OCI-LY1 (cell line): Measurements from ENCODE around the gene QTRT2.

Experiments
- H2AFZ ChIP-seq: fragments of 200-600 bp; sonication (generic), shearing (Covaris generic); 2 replicates; pipeline ENCODE4 v1.6.0; 2014; ENCODE audit warnings: antibody characterized with exemption, mild to moderate bottlenecking, low read length
- H3F3A ChIP-seq: fragments of 200-600 bp; sonication (generic), shearing (Covaris generic); 2 replicates; pipeline ENCODE4 v1.6.0; 2014; ENCODE audit warnings: mild to moderate bottlenecking, antibody characterized with exemption, low read length, moderate library complexity; ENCODE audit not compliant: insufficient read depth
- H3K27ac ChIP-seq: fragments of 200-600 bp; sonication (generic); 2 replicates; pipeline ENCODE4 v1.5.1; 2014; ENCODE audit warnings: low read length, mixed run types, mild to moderate bottlenecking, low read depth; ENCODE audit not compliant: poor library complexity, severe bottlenecking
- H3K27me3 ChIP-seq: fragments of 200-600 bp; sonication (generic); 2 replicates; pipeline ENCODE4 v1.6.0; 2014; ENCODE audit warnings: antibody characterized with exemption, mild to moderate bottlenecking, low read length, moderate library complexity; ENCODE audit not compliant: insufficient read depth
- H3K36me3 ChIP-seq: fragments of 200-600 bp; sonication (generic); 2 replicates; pipeline ENCODE4 v1.6.1; 2014; ENCODE audit warnings: mild to moderate bottlenecking, antibody characterized with exemption, low read length, moderate library complexity, mixed read lengths; ENCODE audit not compliant: insufficient read depth
- H3K4me1 ChIP-seq: fragments of 200-600 bp; sonication (generic); 2 replicates; pipeline ENCODE4 v1.5.1; 2014; ENCODE audit warnings: mild to moderate bottlenecking, low read length, moderate library complexity; ENCODE audit not compliant: insufficient read depth, severe bottlenecking
- H3K4me2 ChIP-seq: fragments of 200-600 bp; sonication (generic), shearing (Covaris generic); 2 replicates; pipeline ENCODE4 v1.6.1; 2014; ENCODE audit warnings: low read length
- H3K4me3 ChIP-seq: fragments of 200-600 bp; sonication (generic); 2 replicates; pipeline ENCODE4 v1.5.1; 2014; ENCODE audit warnings: low read length, low read depth, mild to moderate bottlenecking, mixed read lengths; ENCODE audit not compliant: poor library complexity, severe bottlenecking
- H3K79me2 ChIP-seq: fragments of 200-600 bp; shearing (Covaris generic); 2 replicates; pipeline ENCODE4 v1.6.1; 2016; ENCODE audit warnings: mixed run types, low read length, mixed read lengths; ENCODE audit not compliant: insufficient read depth
- H3K9ac ChIP-seq: fragments of 200-600 bp; sonication (generic), shearing (Covaris generic); 2 replicates; pipeline ENCODE4 v1.6.1; 2014; ENCODE audit warnings: mild to moderate bottlenecking, low read length, mixed read lengths
- H3K9me2 ChIP-seq: fragments of 200-600 bp; sonication (generic), shearing (Covaris generic); 2 replicates; pipeline ENCODE4 v1.6.1; 2014; ENCODE audit warnings: low read depth, mild to moderate bottlenecking, low read length, mixed read lengths
- H3K9me3 ChIP-seq: fragments of 200-600 bp; shearing (Covaris generic); 2 replicates; pipeline ENCODE4 v1.6.1; 2014; ENCODE audit warnings: low read length, mixed read lengths
- H4K20me1 ChIP-seq: fragments of 200-600 bp; sonication (generic), shearing (Covaris generic); 2 replicates; pipeline ENCODE4 v1.6.0; 2016; ENCODE audit warnings: mild to moderate bottlenecking, low read length; ENCODE audit not compliant: insufficient read depth
- EZH2 ChIP-seq: fragments of 200-600 bp; sonication (generic), shearing (Covaris generic); IDR thresholded peaks from 2 replicates; pipeline ENCODE4 v1.8.0; 2017; ENCODE audit warnings: borderline replicate concordance, mixed run types, mild to moderate bottlenecking, antibody characterized with exemption, low read length, moderate library complexity, mixed read lengths
- TF ChIP-seq, protein P1 (sequence below): fragments of 200-600 bp; sonication (generic), shearing (Covaris generic); IDR thresholded peaks from 2 replicates; pipeline ENCODE4 v1.5.1; 2017; ENCODE audit warnings: mild to moderate bottlenecking, antibody characterized with exemption, low read length, moderate library complexity, mixed read lengths

Gene QTRT2

GRCh38 chr3:114078126-114078525 lies 21.6 kb downstream of the QTRT2 start:
- no peaks in the 10 kb centered on the region for H3F3A ChIP-seq
- peaks cover 99% of the 10 kb centered on the region for H3K36me3 ChIP-seq
- H3K9me3 ChIP-seq = no peaks in the 10 kb centered on the region
- H3K27me3 ChIP-seq = no peaks in the 10 kb centered on the region
- no peak overlapping the region for H2AFZ ChIP-seq
- no peaks in the 10 kb centered on the region for H3K9me2 ChIP-seq
- no peaks in the 10 kb centered on the region for H3K79me2 ChIP-seq
- H3K4me3 ChIP-seq = no peak overlapping the region
- no peak overlapping the region for H3K4me2 ChIP-seq
- H3K9ac ChIP-seq = no peak overlapping the region
- H3K27ac ChIP-seq = no peak overlapping the region
- TF ChIP-seq, protein P1, sequence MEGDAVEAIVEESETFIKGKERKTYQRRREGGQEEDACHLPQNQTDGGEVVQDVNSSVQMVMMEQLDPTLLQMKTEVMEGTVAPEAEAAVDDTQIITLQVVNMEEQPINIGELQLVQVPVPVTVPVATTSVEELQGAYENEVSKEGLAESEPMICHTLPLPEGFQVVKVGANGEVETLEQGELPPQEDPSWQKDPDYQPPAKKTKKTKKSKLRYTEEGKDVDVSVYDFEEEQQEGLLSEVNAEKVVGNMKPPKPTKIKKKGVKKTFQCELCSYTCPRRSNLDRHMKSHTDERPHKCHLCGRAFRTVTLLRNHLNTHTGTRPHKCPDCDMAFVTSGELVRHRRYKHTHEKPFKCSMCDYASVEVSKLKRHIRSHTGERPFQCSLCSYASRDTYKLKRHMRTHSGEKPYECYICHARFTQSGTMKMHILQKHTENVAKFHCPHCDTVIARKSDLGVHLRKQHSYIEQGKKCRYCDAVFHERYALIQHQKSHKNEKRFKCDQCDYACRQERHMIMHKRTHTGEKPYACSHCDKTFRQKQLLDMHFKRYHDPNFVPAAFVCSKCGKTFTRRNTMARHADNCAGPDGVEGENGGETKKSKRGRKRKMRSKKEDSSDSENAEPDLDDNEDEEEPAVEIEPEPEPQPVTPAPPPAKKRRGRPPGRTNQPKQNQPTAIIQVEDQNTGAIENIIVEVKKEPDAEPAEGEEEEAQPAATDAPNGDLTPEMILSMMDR = no peak
- TF ChIP-seq EZH2 = no peak
- no peaks in the 10 kb centered on the region for H3K4me1 ChIP-seq
- H4K20me1 ChIP-seq = no peaks in the 10 kb centered on the region

DNA sequence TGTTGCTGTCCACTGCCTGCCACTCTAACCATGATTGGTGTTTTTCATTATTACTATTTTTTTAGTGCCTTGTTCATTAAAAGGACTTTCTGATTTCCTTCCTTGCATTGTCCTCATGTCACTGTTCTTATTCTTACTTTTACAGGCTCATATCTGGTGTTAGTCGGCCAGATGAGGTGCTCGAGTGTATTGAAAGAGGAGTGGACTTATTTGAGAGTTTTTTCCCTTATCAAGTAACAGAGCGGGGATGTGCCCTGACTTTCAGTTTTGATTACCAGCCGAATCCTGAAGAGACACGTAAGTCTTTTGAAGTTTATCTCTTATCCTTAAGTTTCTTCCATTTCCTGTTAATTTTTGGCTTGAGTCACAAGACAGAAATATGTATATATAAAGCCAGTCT lies 23.2 kb downstream of the QTRT2 start:
- no peak for TF ChIP-seq EZH2
- TF ChIP-seq, protein P1 = no peak
- Histone ChIP-seq H3K27me3 (no peaks in the 10 kb centered on the region), H3K27ac (no peak overlapping the region), H3K9me3 (no peaks in the 10 kb centered on the region), H3F3A (no peaks in the 10 kb centered on the region), H2AFZ (no peak overlapping the region), H3K79me2 (no peaks in the 10 kb centered on the region), H3K9me2 (no peaks in the 10 kb centered on the region), H3K4me1 (no peaks in the 10 kb centered on the region), H3K4me3 (no peak overlapping the region), H3K4me2 (no peak overlapping the region), H3K9ac (no peak overlapping the region), H4K20me1 (no peaks in the 10 kb centered on the region), H3K36me3 (peaks cover 96% of the 10 kb centered on the region)

DNA sequence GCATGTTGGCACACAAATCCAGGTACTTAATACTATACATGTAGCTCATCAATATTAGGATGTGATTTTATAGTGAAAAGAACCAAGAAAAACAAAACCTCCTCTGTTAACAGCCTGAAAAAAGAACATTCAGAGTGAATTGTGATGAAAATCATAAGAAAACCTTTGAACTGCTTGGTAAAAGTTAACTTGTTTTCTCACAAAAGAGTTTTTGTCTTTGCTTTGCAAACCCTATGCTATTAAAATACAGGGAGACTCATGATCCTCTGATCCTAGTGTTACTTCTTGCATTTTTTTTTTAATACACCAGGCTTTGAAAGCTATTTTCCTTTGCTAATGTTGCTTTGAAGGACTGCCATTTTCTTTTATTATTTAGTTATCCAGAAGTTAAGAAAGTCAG lies 23.7 kb downstream of the QTRT2 start:
- no peaks in the 10 kb centered on the region for H3K27me3 ChIP-seq
- no peaks in the 10 kb centered on the region for H3K9me3 ChIP-seq
- no peaks in the 10 kb centered on the region for H4K20me1 ChIP-seq
- H3K4me1 ChIP-seq = no peaks in the 10 kb centered on the region
- no peaks in the 10 kb centered on the region for H3F3A ChIP-seq
- no peak overlapping the region for H3K9ac ChIP-seq
- H2AFZ ChIP-seq = no peak overlapping the region
- peaks cover 94% of the 10 kb centered on the region for H3K36me3 ChIP-seq
- H3K9me2 ChIP-seq = no peaks in the 10 kb centered on the region
- no peaks in the 10 kb centered on the region for H3K79me2 ChIP-seq
- no peak for TF ChIP-seq EZH2
- TF ChIP-seq, protein P1 = no peak
- no peak overlapping the region for H3K4me2 ChIP-seq
- no peak overlapping the region for H3K27ac ChIP-seq
- H3K4me3 ChIP-seq = no peak overlapping the region
